ENCODE data around the gene NAXD. TPM values are rescaled to one million over a fixed set of nuclear protein-coding genes. Genes with fewer than 3 reads are reported as not detected.

Gene NAXD
- total RNA-seq, 1 donor from 2014 or later, result 25.8 TPM

DNA sequence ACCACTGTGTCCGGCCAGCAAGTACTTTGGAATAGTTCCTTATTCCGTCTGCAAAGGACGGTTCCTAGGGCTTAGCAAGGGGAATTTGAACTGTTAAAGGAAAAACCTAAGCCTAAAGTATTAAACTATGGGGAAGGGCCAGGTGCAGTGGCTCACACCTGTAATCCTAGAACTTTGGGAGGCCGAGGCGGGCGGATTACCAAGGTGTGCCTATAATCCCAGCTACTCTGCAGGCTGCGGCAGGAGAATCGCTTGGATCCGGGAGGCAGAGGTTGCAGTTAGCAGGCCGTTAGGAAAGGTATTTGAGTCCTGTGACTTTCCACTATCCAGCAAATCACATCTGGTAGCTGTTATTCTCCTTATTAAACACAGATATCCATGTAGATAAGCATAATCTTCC lies 44.5 kb upstream of the NAXD start:
- Histone ChIP-seq H3K4me2 (ENCODE audit: low read length) (no peak overlapping the region), H4K20me1 (ENCODE audit: insufficient read depth, low read length) (no peaks in the 10 kb centered on the region), H3K27me3 (ENCODE audit: insufficient read depth, low read length) (peaks cover 17% of the 10 kb centered on the region), H3K79me2 (ENCODE audit: insufficient read depth, low read length) (no peaks in the 10 kb centered on the region), H3K9me3 (ENCODE audit: insufficient read depth, low read depth, low read length) (no peaks in the 10 kb centered on the region), H3K27ac (ENCODE audit: low read depth, low read length) (no peak overlapping the region), H3K9ac (ENCODE audit: low read length) (no peak overlapping the region), H2AFZ (ENCODE audit: low read depth, low read length) (no peak overlapping the region), H3K36me3 (ENCODE audit: insufficient read depth, low read length) (no peaks in the 10 kb centered on the region), H3K4me1 (ENCODE audit: insufficient read depth, low read length) (no peaks in the 10 kb centered on the region), H3K4me3 (ENCODE audit: insufficient read depth, low read depth, low read length) (no peak overlapping the region)
- FAIRE-seq (no peak), DNase-seq (ENCODE audit: low read depth) (no peak)
- H3K4me1 Mint-ChIP-seq (ENCODE audit: low read depth, unreplicated experiment), result peaks cover 4% of the 10 kb centered on the region
- H3K36me3 Mint-ChIP-seq (ENCODE audit: low read depth, unreplicated experiment), result peaks cover 2% of the 10 kb centered on the region
- H3K27me3 Mint-ChIP-seq (ENCODE audit: low read depth, unreplicated experiment), result peaks cover 28% of the 10 kb centered on the region
- no peak overlapping the region for H3K27ac Mint-ChIP-seq (ENCODE audit: unreplicated experiment)
- peaks cover 3% of the 10 kb centered on the region for H3K9me3 Mint-ChIP-seq (ENCODE audit: unreplicated experiment)
- no peak overlapping the region for H3K4me3 Mint-ChIP-seq (ENCODE audit: unreplicated experiment)
- TF ChIP-seq, protein P1, sequence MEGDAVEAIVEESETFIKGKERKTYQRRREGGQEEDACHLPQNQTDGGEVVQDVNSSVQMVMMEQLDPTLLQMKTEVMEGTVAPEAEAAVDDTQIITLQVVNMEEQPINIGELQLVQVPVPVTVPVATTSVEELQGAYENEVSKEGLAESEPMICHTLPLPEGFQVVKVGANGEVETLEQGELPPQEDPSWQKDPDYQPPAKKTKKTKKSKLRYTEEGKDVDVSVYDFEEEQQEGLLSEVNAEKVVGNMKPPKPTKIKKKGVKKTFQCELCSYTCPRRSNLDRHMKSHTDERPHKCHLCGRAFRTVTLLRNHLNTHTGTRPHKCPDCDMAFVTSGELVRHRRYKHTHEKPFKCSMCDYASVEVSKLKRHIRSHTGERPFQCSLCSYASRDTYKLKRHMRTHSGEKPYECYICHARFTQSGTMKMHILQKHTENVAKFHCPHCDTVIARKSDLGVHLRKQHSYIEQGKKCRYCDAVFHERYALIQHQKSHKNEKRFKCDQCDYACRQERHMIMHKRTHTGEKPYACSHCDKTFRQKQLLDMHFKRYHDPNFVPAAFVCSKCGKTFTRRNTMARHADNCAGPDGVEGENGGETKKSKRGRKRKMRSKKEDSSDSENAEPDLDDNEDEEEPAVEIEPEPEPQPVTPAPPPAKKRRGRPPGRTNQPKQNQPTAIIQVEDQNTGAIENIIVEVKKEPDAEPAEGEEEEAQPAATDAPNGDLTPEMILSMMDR (IDR thresholded peaks at IDR 0.05; ENCODE audit: insufficient read depth, low read depth, low read length), result no peak

DNA sequence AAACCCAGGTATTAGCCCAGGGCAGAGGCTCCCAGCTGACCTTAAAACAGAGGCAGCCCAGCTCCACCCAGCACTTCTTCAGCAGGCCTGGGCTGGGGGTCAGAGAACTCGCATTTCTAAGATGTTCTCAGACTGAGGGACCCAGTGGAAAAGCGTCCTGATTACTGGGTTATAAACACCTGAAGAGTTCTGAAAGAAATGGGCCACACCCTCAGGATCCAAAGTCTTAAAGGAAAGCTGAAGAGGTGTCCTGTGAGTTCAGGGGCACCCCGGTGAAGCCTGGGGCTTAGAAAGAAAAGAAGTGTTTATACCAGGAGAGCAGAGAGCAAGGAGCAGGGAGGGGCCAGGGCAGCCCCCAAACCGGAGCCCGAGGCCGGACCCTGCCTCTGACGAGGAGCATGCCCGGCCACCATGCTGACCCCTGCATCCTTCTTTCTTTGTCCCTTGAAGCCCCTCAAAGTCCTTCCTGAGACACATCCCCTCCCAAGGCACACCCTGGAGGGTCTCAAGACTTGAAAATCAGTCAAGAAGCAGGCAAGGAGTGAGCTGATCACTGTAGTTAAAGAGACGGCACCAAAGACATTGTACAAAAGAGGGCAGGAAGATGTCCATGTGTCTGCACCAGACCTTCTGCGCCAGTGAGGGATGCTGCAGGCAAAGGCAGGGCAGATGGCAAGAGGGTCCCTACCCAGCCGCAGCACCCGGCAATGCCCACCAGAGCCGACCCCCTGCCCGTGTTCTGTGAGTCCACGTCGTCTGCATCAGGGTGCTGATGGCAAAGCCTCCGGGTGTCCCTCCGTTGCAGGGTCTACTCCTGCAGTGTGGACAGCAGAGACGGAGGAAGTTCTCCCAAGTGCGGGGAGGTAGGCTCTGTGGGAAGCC lies 43.2 kb upstream of the NAXD start:
- Histone ChIP-seq H2AFZ (ENCODE audit: low read depth, low read length) (no peak overlapping the region), H3K4me2 (ENCODE audit: low read length) (no peak overlapping the region), H3K36me3 (ENCODE audit: insufficient read depth, low read length) (no peaks in the 10 kb centered on the region), H3K9me3 (ENCODE audit: insufficient read depth, low read depth, low read length) (no peaks in the 10 kb centered on the region), H3K27ac (ENCODE audit: low read depth, low read length) (no peak overlapping the region), H3K27me3 (ENCODE audit: insufficient read depth, low read length) (peaks cover 17% of the 10 kb centered on the region), H3K79me2 (ENCODE audit: insufficient read depth, low read length) (no peaks in the 10 kb centered on the region), H3K4me3 (ENCODE audit: insufficient read depth, low read depth, low read length) (no peak overlapping the region), H3K9ac (ENCODE audit: low read length) (no peak overlapping the region), H3K4me1 (ENCODE audit: insufficient read depth, low read length) (no peaks in the 10 kb centered on the region), H4K20me1 (ENCODE audit: insufficient read depth, low read length) (no peaks in the 10 kb centered on the region)
- Mint-ChIP-seq H3K4me3 (ENCODE audit: unreplicated experiment) (no peak overlapping the region), H3K36me3 (ENCODE audit: low read depth, unreplicated experiment) (peaks cover 2% of the 10 kb centered on the region), H3K9me3 (ENCODE audit: unreplicated experiment) (peaks cover 3% of the 10 kb centered on the region), H3K27me3 (ENCODE audit: low read depth, unreplicated experiment) (peaks cover 34% of the 10 kb centered on the region), H3K27ac (ENCODE audit: unreplicated experiment) (no peak overlapping the region), H3K4me1 (ENCODE audit: low read depth, unreplicated experiment) (peaks cover 6% of the 10 kb centered on the region)
- FAIRE-seq (no peak), DNase-seq (ENCODE audit: low read depth) (no peak)
- no peak for TF ChIP-seq EZH2 (IDR thresholded peaks at IDR 0.05; ENCODE audit: insufficient read depth, low read length)
- TF ChIP-seq, protein P1 (IDR thresholded peaks at IDR 0.05; ENCODE audit: insufficient read depth, low read depth, low read length), result no peak

DNA sequence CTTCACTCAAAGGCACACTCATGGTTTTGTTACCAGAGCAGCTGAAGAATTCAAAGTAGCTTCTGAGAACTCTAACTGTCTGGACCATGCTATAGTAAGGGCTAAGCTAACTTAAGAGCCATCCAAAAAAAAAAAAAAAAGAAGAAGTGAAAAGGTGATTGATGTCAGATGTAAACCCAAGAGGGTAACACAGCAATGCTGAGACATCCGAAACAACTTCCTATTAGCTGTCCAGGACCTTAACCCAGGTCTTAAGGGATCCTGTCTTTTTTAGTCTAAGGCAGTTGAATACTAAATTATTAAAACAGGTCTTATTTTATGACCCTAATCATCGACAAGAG lies 42.6 kb upstream of the NAXD start:
- Histone ChIP-seq H3K36me3 (ENCODE audit: insufficient read depth, low read length) (no peaks in the 10 kb centered on the region), H3K9me3 (ENCODE audit: insufficient read depth, low read depth, low read length) (no peaks in the 10 kb centered on the region), H3K79me2 (ENCODE audit: insufficient read depth, low read length) (no peaks in the 10 kb centered on the region), H3K27me3 (ENCODE audit: insufficient read depth, low read length) (peaks cover 17% of the 10 kb centered on the region), H3K4me1 (ENCODE audit: insufficient read depth, low read length) (no peaks in the 10 kb centered on the region), H4K20me1 (ENCODE audit: insufficient read depth, low read length) (no peaks in the 10 kb centered on the region), H3K9ac (ENCODE audit: low read length) (no peak overlapping the region), H2AFZ (ENCODE audit: low read depth, low read length) (no peak overlapping the region), H3K27ac (ENCODE audit: low read depth, low read length) (no peak overlapping the region), H3K4me3 (ENCODE audit: insufficient read depth, low read depth, low read length) (no peak overlapping the region), H3K4me2 (ENCODE audit: low read length) (no peak overlapping the region)
- Mint-ChIP-seq H3K36me3 (ENCODE audit: low read depth, unreplicated experiment) (peaks cover 2% of the 10 kb centered on the region), H3K27ac (ENCODE audit: unreplicated experiment) (no peak overlapping the region), H3K4me1 (ENCODE audit: low read depth, unreplicated experiment) (peaks cover 6% of the 10 kb centered on the region), H3K4me3 (ENCODE audit: unreplicated experiment) (no peak overlapping the region), H3K27me3 (ENCODE audit: low read depth, unreplicated experiment) (peaks cover 34% of the 10 kb centered on the region), H3K9me3 (ENCODE audit: unreplicated experiment) (peaks cover 3% of the 10 kb centered on the region)
- no peak for DNase-seq (ENCODE audit: low read depth)
- no peak for FAIRE-seq
- TF ChIP-seq EZH2 (IDR thresholded peaks at IDR 0.05; ENCODE audit: insufficient read depth, low read length), result no peak
- TF ChIP-seq, protein P1 (IDR thresholded peaks at IDR 0.05; ENCODE audit: insufficient read depth, low read depth, low read length), result no peak
